ENCODE measurements around the gene LPP. TPM values are rescaled to one million over a fixed set of nuclear protein-coding genes. Genes with fewer than 3 reads are reported as not detected.

The LPP gene
- total and polyA plus RNA-seq, 5 donors from 2014 or later, result 14.5 to 102 (median 21.7) TPM

GRCh38 chr3:188529228-188529627 lies 375.3 kb downstream of the LPP start:
- peaks cover 3% of the 10 kb centered on the region for H3K36me3 ChIP-seq (ENCODE audit: control insufficient read depth, insufficient read depth, low read length)
- H3K4me1 Mint-ChIP-seq, result peaks cover 0 to 16% (median 8%) of the 10 kb centered on the region in 4 donors
- no peak for DNase-seq
- H3K4me3 ChIP-seq (ENCODE audit: low read depth, low read length), result no peak overlapping the region
- H3K27me3 ChIP-seq (ENCODE audit: control insufficient read depth, insufficient read depth, low read length), result no peaks in the 10 kb centered on the region
- no peak overlapping the region for H3K27ac Mint-ChIP-seq
- no peak for ATAC-seq (ENCODE audit: low read depth in 2 of 2)
- H3K9me3 Mint-ChIP-seq, result no peaks in the 10 kb centered on the region
- no peaks in the 10 kb centered on the region for H3K27me3 Mint-ChIP-seq
- H3K36me3 Mint-ChIP-seq, result peaks cover 20% of the 10 kb centered on the region
- H3K9me3 ChIP-seq (ENCODE audit: control insufficient read depth in 2 of 2, low read length in 2 of 2), result no peaks in the 10 kb centered on the region
- no peak overlapping the region for H3K4me3 Mint-ChIP-seq
- no peak overlapping the region for H3K27ac ChIP-seq (ENCODE audit: insufficient read depth, low read length, poor library complexity, severe bottlenecking)
- H3K4me1 ChIP-seq (ENCODE audit: control insufficient read depth, insufficient read depth, low read length, poor library complexity, severe bottlenecking), result no peaks in the 10 kb centered on the region

GRCh38 chr3:188530226-188530625 lies 376.3 kb downstream of the LPP start:
- Mint-ChIP-seq H3K36me3 (peaks cover 13% of the 10 kb centered on the region), H3K4me3 (no peak overlapping the region), H3K4me1 (peaks cover 0 to 16% (median 7%) of the 10 kb centered on the region in 4 donors), H3K27ac (no peak overlapping the region), H3K27me3 (no peaks in the 10 kb centered on the region), H3K9me3 (no peaks in the 10 kb centered on the region)
- ATAC-seq (ENCODE audit: low read depth in 2 of 2) (no peak), DNase-seq (no peak)
- no peak overlapping the region for H3K27ac ChIP-seq (ENCODE audit: insufficient read depth, low read length, poor library complexity, severe bottlenecking)
- no peaks in the 10 kb centered on the region for H3K9me3 ChIP-seq (ENCODE audit: control insufficient read depth in 2 of 2, low read length in 2 of 2)
- H3K4me1 ChIP-seq (ENCODE audit: control insufficient read depth, insufficient read depth, low read length, poor library complexity, severe bottlenecking), result no peaks in the 10 kb centered on the region
- no peak overlapping the region for H3K4me3 ChIP-seq (ENCODE audit: low read depth, low read length)
- H3K36me3 ChIP-seq (ENCODE audit: control insufficient read depth, insufficient read depth, low read length), result no peaks in the 10 kb centered on the region
- no peaks in the 10 kb centered on the region for H3K27me3 ChIP-seq (ENCODE audit: control insufficient read depth, insufficient read depth, low read length)

DNA sequence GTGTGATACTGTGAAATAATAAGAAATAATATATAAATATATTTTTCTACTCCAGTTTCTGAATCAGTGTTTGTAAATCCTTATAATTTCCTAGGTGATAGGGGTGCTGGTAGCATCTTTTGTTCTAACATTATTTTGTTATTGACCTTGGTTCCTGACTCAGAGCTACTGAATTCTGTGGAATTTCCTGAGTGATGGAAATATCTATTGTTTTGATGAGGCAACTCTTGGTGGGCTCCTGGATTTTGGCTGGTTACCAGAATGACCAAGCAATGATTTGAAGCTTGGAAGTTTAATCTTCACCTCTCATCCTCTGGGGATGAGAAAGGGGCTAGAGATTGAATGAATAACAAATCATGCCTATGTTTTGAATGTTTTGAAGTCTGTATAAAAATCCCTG lies 377.3 kb downstream of the LPP start:
- Mint-ChIP-seq H3K4me1 (peaks cover 0 to 16% (median 5%) of the 10 kb centered on the region in 4 donors), H3K27ac (no peak overlapping the region), H3K36me3 (peaks cover 6% of the 10 kb centered on the region), H3K27me3 (no peaks in the 10 kb centered on the region), H3K9me3 (no peaks in the 10 kb centered on the region), H3K4me3 (no peak overlapping the region)
- H3K27ac ChIP-seq (ENCODE audit: insufficient read depth, low read length, poor library complexity, severe bottlenecking), result no peak overlapping the region
- DNase-seq (no peak), ATAC-seq (ENCODE audit: low read depth in 2 of 2) (no peak)
- H3K4me3 ChIP-seq (ENCODE audit: low read depth, low read length), result no peak overlapping the region
- no peaks in the 10 kb centered on the region for H3K36me3 ChIP-seq (ENCODE audit: control insufficient read depth, insufficient read depth, low read length)
- H3K9me3 ChIP-seq (ENCODE audit: control insufficient read depth in 2 of 2, low read length in 2 of 2), result no peaks in the 10 kb centered on the region
- no peaks in the 10 kb centered on the region for H3K27me3 ChIP-seq (ENCODE audit: control insufficient read depth, insufficient read depth, low read length)
- no peaks in the 10 kb centered on the region for H3K4me1 ChIP-seq (ENCODE audit: control insufficient read depth, insufficient read depth, low read length, poor library complexity, severe bottlenecking)

GRCh38 chr3:188533172-188533571 lies 379.2 kb downstream of the LPP start:
- Mint-ChIP-seq H3K4me1 (peaks cover 0 to 14% (median 5%) of the 10 kb centered on the region in 4 donors), H3K27me3 (no peaks in the 10 kb centered on the region), H3K27ac (no peak overlapping the region), H3K36me3 (peaks cover 7% of the 10 kb centered on the region), H3K9me3 (no peaks in the 10 kb centered on the region), H3K4me3 (no peak overlapping the region)
- H3K36me3 ChIP-seq (ENCODE audit: control insufficient read depth, insufficient read depth, low read length), result no peaks in the 10 kb centered on the region
- no peaks in the 10 kb centered on the region for H3K9me3 ChIP-seq (ENCODE audit: control insufficient read depth in 2 of 2, low read length in 2 of 2)
- H3K27ac ChIP-seq (ENCODE audit: insufficient read depth, low read length, poor library complexity, severe bottlenecking), result no peak overlapping the region
- no peak overlapping the region for H3K4me3 ChIP-seq (ENCODE audit: low read depth, low read length)
- ATAC-seq (ENCODE audit: low read depth in 2 of 2), result no peak
- no peaks in the 10 kb centered on the region for H3K27me3 ChIP-seq (ENCODE audit: control insufficient read depth, insufficient read depth, low read length)
- DNase-seq, result no peak
- no peaks in the 10 kb centered on the region for H3K4me1 ChIP-seq (ENCODE audit: control insufficient read depth, insufficient read depth, low read length, poor library complexity, severe bottlenecking)

- Mint-ChIP-seq H3K27me3 (no peaks in the 10 kb centered on the region), H3K9me3 (no peaks in the 10 kb centered on the region), H3K27ac (no peak overlapping the region), H3K36me3 (peaks cover 7% of the 10 kb centered on the region), H3K4me1 (peaks cover 0 to 14% (median 7%) of the 10 kb centered on the region in 4 donors), H3K4me3 (no peak overlapping the region)
- ATAC-seq (ENCODE audit: low read depth in 2 of 2) (no peak), DNase-seq (no peak)
- Histone ChIP-seq H3K27me3 (ENCODE audit: control insufficient read depth, insufficient read depth, low read length) (no peaks in the 10 kb centered on the region), H3K4me3 (ENCODE audit: low read depth, low read length) (no peak overlapping the region), H3K9me3 (ENCODE audit: control insufficient read depth in 2 of 2, low read length in 2 of 2) (no peaks in the 10 kb centered on the region), H3K4me1 (ENCODE audit: control insufficient read depth, insufficient read depth, low read length, poor library complexity, severe bottlenecking) (no peaks in the 10 kb centered on the region), H3K27ac (ENCODE audit: insufficient read depth, low read length, poor library complexity, severe bottlenecking) (no peak overlapping the region), H3K36me3 (ENCODE audit: control insufficient read depth, insufficient read depth, low read length) (no peaks in the 10 kb centered on the region)
These were observed 379.8 kb downstream of the LPP start for GRCh38 chr3:188533612-188534357.

DNA sequence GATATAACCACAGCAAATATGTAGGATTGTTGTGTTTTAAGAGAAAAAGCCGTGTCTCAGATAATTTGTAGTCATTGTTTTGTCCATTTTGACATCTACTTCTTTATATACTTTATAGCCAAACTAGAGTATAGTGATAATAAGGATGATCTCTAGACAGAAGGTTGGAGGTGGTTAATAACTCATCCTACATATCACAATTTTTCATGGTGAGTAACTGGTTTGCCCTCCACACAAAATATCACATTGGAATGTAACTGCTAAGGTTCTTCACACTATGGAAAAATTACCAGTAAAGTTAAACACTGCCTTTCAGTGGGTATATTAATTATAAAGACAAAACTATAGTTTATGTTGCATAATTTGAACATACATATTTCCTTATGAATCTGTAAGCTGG lies 380.7 kb downstream of the LPP start:
- peaks cover 0 to 2% (median 0%) of the 10 kb centered on the region in 7 donors for H3K9me3 Mint-ChIP-seq
- Histone ChIP-seq H3K4me3 (ENCODE audit: low read depth, low read length) (no peak overlapping the region), H3K27ac (ENCODE audit: insufficient read depth, low read length, poor library complexity, severe bottlenecking) (no peak overlapping the region), H3K36me3 (ENCODE audit: control insufficient read depth, insufficient read depth, low read length) (no peaks in the 10 kb centered on the region), H3K4me1 (ENCODE audit: control insufficient read depth, insufficient read depth, low read length, poor library complexity, severe bottlenecking) (no peaks in the 10 kb centered on the region), H3K9me3 (ENCODE audit: control insufficient read depth in 2 of 2, low read length in 2 of 2) (no peaks in the 10 kb centered on the region), H3K27me3 (ENCODE audit: control insufficient read depth, insufficient read depth, low read length) (no peaks in the 10 kb centered on the region)
- H3K27me3 Mint-ChIP-seq, result no peaks in the 10 kb centered on the region
- H3K4me3 Mint-ChIP-seq, result no peak overlapping the region
- H3K36me3 Mint-ChIP-seq, result peaks cover 7% of the 10 kb centered on the region
- no peak for ATAC-seq (ENCODE audit: low read depth in 2 of 2)
- no peak for DNase-seq
- H3K27ac Mint-ChIP-seq, result no peak overlapping the region
- peaks cover 6 to 15% (median 9%) of the 10 kb centered on the region in 4 donors for H3K4me1 Mint-ChIP-seq

- Mint-ChIP-seq H3K36me3 (peaks cover 7% of the 10 kb centered on the region), H3K4me3 (no peak overlapping the region), H3K9me3 (peaks cover 0 to 2% (median 0%) of the 10 kb centered on the region in 7 donors), H3K4me1 (peaks cover 8 to 19% (median 11%) of the 10 kb centered on the region in 4 donors), H3K27me3 (no peaks in the 10 kb centered on the region), H3K27ac (no peak overlapping the region)
- no peaks in the 10 kb centered on the region for H3K27me3 ChIP-seq (ENCODE audit: control insufficient read depth, insufficient read depth, low read length)
- no peaks in the 10 kb centered on the region for H3K9me3 ChIP-seq (ENCODE audit: control insufficient read depth in 2 of 2, low read length in 2 of 2)
- H3K4me3 ChIP-seq (ENCODE audit: low read depth, low read length), result no peak overlapping the region
- no peaks in the 10 kb centered on the region for H3K36me3 ChIP-seq (ENCODE audit: control insufficient read depth, insufficient read depth, low read length)
- H3K4me1 ChIP-seq (ENCODE audit: control insufficient read depth, insufficient read depth, low read length, poor library complexity, severe bottlenecking), result no peaks in the 10 kb centered on the region
- no peak for DNase-seq
- H3K27ac ChIP-seq (ENCODE audit: insufficient read depth, low read length, poor library complexity, severe bottlenecking), result no peak overlapping the region
- no peak for ATAC-seq (ENCODE audit: low read depth in 2 of 2)
These were observed 383.6 kb downstream of the LPP start for GRCh38 chr3:188537606-188538005.

- Histone ChIP-seq H3K27ac (ENCODE audit: insufficient read depth, low read length, poor library complexity, severe bottlenecking) (no peak overlapping the region), H3K4me1 (ENCODE audit: control insufficient read depth, insufficient read depth, low read length, poor library complexity, severe bottlenecking) (no peaks in the 10 kb centered on the region), H3K9me3 (ENCODE audit: control insufficient read depth in 2 of 2, low read length in 2 of 2) (no peaks in the 10 kb centered on the region), H3K4me3 (ENCODE audit: low read depth, low read length) (no peak overlapping the region), H3K36me3 (ENCODE audit: control insufficient read depth, insufficient read depth, low read length) (no peaks in the 10 kb centered on the region), H3K27me3 (ENCODE audit: control insufficient read depth, insufficient read depth, low read length) (no peaks in the 10 kb centered on the region)
- H3K27me3 Mint-ChIP-seq, result no peaks in the 10 kb centered on the region
- H3K4me1 Mint-ChIP-seq, result peaks cover 2 to 26% (median 11%) of the 10 kb centered on the region in 4 donors
- ATAC-seq (ENCODE audit: low read depth in 2 of 2), result no peak
- peaks cover 17% of the 10 kb centered on the region for H3K36me3 Mint-ChIP-seq
- DNase-seq, result no peak
- no peak overlapping the region for H3K27ac Mint-ChIP-seq
- no peak overlapping the region for H3K4me3 Mint-ChIP-seq
- H3K9me3 Mint-ChIP-seq, result peaks cover 0 to 5% (median 0%) of the 10 kb centered on the region in 7 donors
These were observed 385.1 kb downstream of the LPP start for GRCh38 chr3:188539037-188539436.

Measured in CD4-positive, CD25-positive, alpha-beta regulatory T cell (primary cell).